HCT116 (cell line): ENCODE results near the gene MUTYH. TPM values are rescaled to one million over a fixed set of nuclear protein-coding genes. Genes with fewer than 3 reads are reported as not detected.

Experiments
- ATAC-seq: fragments of 200-7000 bp; cut with Tn5 transposase; 2 replicates; pipeline ENCODE4 v1.9.1; 2020; ENCODE audit warnings: mild to moderate bottlenecking, moderate library complexity
- BruUV-seq: library from RNA; stranded (reverse); fragments of 400-500 nt; replicated peaks from 2 replicates; lab custom pipeline; 2021; lab: Mats Ljungman, UMichigan
- CTCF ChIA-PET: fragments of 300-600 bp; sonication (Branson Sonifier 250); formaldehyde crosslinking; loops from one replicate; lab custom pipeline; 2021; ENCODE audit warnings: antibody characterized with exemption; lab: Charles Lee
- POLR2A ChIA-PET: fragments of 300-600, 350-600 bp; sonication (Branson Sonifier 250); formaldehyde crosslinking; loops from one replicate; lab custom pipeline; 2021; ENCODE audit warnings: antibody characterized with exemption; lab: Charles Lee
- RAD21 ChIA-PET, 2 experiments: fragments of 300-600 bp; sonication (Branson Sonifier 250); formaldehyde crosslinking; loops; one replicate each; lab custom pipeline; 2023; ENCODE audit warnings: low total read pairs in 2 of 2; ENCODE audit not compliant: uncharacterized antibody in 2 of 2, unreplicated experiment in 2 of 2, low non-redundant PET in 1 of 2; lab: Charles Lee
- DNase-seq: peaks from one replicate; pipeline ENCODE4 v3.0.0-alpha.2; 2010; ENCODE audit warnings: low read depth, low spot score
- H2AFZ ChIP-seq: fragments of 200-600 bp; shearing (Covaris generic), sonication (generic); 2 replicates; pipeline ENCODE4 v1.6.1; 2017; ENCODE audit warnings: low read depth, mixed run types, mixed read lengths, antibody characterized with exemption, low read length; ENCODE audit not compliant: poor library complexity, severe bottlenecking
- H3K27ac ChIP-seq: 2 replicates; pipeline ENCODE4 v1.5.1; 2012; ENCODE audit warnings: low read depth, low read length
- H3K27me3 ChIP-seq: fragments of 200-600 bp; sonication (generic); 2 replicates; pipeline ENCODE4 v1.6.1; 2016; ENCODE audit warnings: mixed run types, low read length, mixed read lengths; ENCODE audit not compliant: insufficient read depth
- H3K36me3 ChIP-seq, 2 experiments: fragments of 200-500 bp in 1 of 2; fragments of 200-600 bp in 1 of 2; sonication (Bioruptor generic) in 1 of 2; sonication (generic) in 1 of 2; 2 replicates each; pipeline versions ENCODE4 v1.5.1 to v1.6.1; 2014 to 2016; ENCODE audit warnings: low read length in 2 of 2, inconsistent platforms in 1 of 2, mixed read lengths in 1 of 2, mixed run types in 1 of 2; ENCODE audit not compliant: insufficient read depth in 2 of 2, control insufficient read depth in 1 of 2
- H3K4me1 ChIP-seq, 2 experiments: fragments of 200-600 bp in 1 of 2; sonication (generic) in 1 of 2; 2 replicates each; pipeline versions ENCODE4 v1.5.1 to v1.6.1; 2012 to 2017; ENCODE audit warnings: low read length in 2 of 2, inconsistent platforms in 1 of 2, mild to moderate bottlenecking in 1 of 2, mixed read lengths in 1 of 2, mixed run types in 1 of 2, moderate library complexity in 1 of 2; ENCODE audit not compliant: insufficient read depth in 2 of 2, control insufficient read depth in 1 of 2
- H3K4me2 ChIP-seq: fragments of 200-600 bp; sonication (generic); 2 replicates; pipeline ENCODE4 v1.6.1; 2017; ENCODE audit warnings: mixed run types, low read length, mixed read lengths
- H3K4me3 ChIP-seq, 2 experiments: fragments of 200-600 bp in 1 of 2; sonication (generic) in 1 of 2; replicated peaks in 1 of 2; 2 replicates each; pipeline ENCODE4 v1.5.1; 2011 to 2016; ENCODE audit warnings: low read length in 2 of 2, control low read depth in 1 of 2, low read depth in 1 of 2, mild to moderate bottlenecking in 1 of 2, mixed read lengths in 1 of 2, mixed run types in 1 of 2
- H3K79me2 ChIP-seq: fragments of 200-600 bp; sonication (generic); 2 replicates; pipeline ENCODE4 v1.6.1; 2017; ENCODE audit warnings: mild to moderate bottlenecking, mixed run types, low read length, moderate library complexity, mixed read lengths; ENCODE audit not compliant: insufficient read depth
- H3K9ac ChIP-seq: fragments of 200-600 bp; sonication (generic); 2 replicates; pipeline ENCODE4 v1.6.1; 2016; ENCODE audit warnings: low read length, mixed read lengths
- H3K9me2 ChIP-seq: fragments of 200-600 bp; sonication (generic), shearing (Covaris generic); 2 replicates; pipeline ENCODE4 v1.6.1; 2017; ENCODE audit warnings: mixed run types, mild to moderate bottlenecking, moderate library complexity; ENCODE audit not compliant: insufficient read depth
- H3K9me3 ChIP-seq, 2 experiments: fragments of 200-500 bp in 1 of 2; fragments of 200-600 bp in 1 of 2; sonication (Bioruptor generic) in 1 of 2; sonication (generic) in 1 of 2; 2 replicates each; pipeline ENCODE4 v1.6.1; 2014 to 2017; ENCODE audit warnings: low read length in 2 of 2, mixed read lengths in 2 of 2, inconsistent platforms in 1 of 2, low read depth in 1 of 2, mild to moderate bottlenecking in 1 of 2, mixed run types in 1 of 2, moderate library complexity in 1 of 2; ENCODE audit not compliant: control insufficient read depth in 1 of 2, insufficient read depth in 1 of 2
- H4K20me1 ChIP-seq: fragments of 200-600 bp; sonication (generic), shearing (Covaris generic); 2 replicates; pipeline ENCODE4 v1.6.1; 2017; ENCODE audit warnings: mixed run types, mild to moderate bottlenecking, moderate library complexity; ENCODE audit not compliant: insufficient read depth
- CTCF ChIP-seq, 3 experiments: fragments of 200-600 bp in 1 of 3; sonication (generic) in 1 of 3; IDR thresholded peaks in 2 of 3; conservative IDR thresholded peaks in 1 of 3; 2 replicates each; pipeline ENCODE4 v1.5.1; 2012 to 2017; ENCODE audit warnings: low read depth in 2 of 3, low read length in 2 of 3, antibody characterized with exemption in 1 of 3, borderline replicate concordance in 1 of 3, control low read depth in 1 of 3, mild to moderate bottlenecking in 1 of 3, mixed read lengths in 1 of 3, mixed run types in 1 of 3, moderate library complexity in 1 of 3; ENCODE audit not compliant: insufficient read depth in 1 of 3
- EGR1 ChIP-seq: IDR thresholded peaks from 2 replicates; pipeline ENCODE4 v1.6.1; 2012; ENCODE audit warnings: low read depth
- ELF1 ChIP-seq: IDR thresholded peaks from 2 replicates; pipeline ENCODE4 v1.6.1; 2012; ENCODE audit warnings: low read depth, borderline replicate concordance
- FOSL1 ChIP-seq: IDR thresholded peaks from 2 replicates; pipeline ENCODE4 v1.6.1; 2012; ENCODE audit warnings: low read depth
- JUND ChIP-seq: IDR thresholded peaks from 2 replicates; pipeline ENCODE4 v1.6.1; 2012
- MAX ChIP-seq: IDR thresholded peaks from 2 replicates; pipeline ENCODE4 v1.6.1; 2012
- POLR2A ChIP-seq: IDR thresholded peaks from 2 replicates; pipeline ENCODE4 v1.7.0; 2011; ENCODE audit warnings: borderline replicate concordance; ENCODE audit not compliant: insufficient read depth, insufficient read length; ENCODE audit errors: extremely low read depth
- RAD21 ChIP-seq: IDR thresholded peaks from 2 replicates; pipeline ENCODE4 v1.6.1; 2012; ENCODE audit warnings: low read depth, mild to moderate bottlenecking
- SIN3A ChIP-seq: IDR thresholded peaks from 2 replicates; pipeline ENCODE4 v1.6.1; 2012; ENCODE audit warnings: low read depth
- SP1 ChIP-seq: IDR thresholded peaks from 2 replicates; pipeline ENCODE4 v1.6.1; 2012; ENCODE audit warnings: low read depth
- TCF7L2 ChIP-seq: IDR thresholded peaks from 2 replicates; pipeline ENCODE4 v1.7.0; 2011; ENCODE audit warnings: borderline replicate concordance, inconsistent platforms; ENCODE audit not compliant: insufficient read depth, insufficient read length; ENCODE audit errors: extremely low read depth
- intact Hi-C: fragments of 100-400 bp; cut with micrococcal nuclease; formaldehyde crosslinking; loops from 2 replicates; pipeline ENCODE4 v1.10.0; 2022
- total RNA-seq: library from RNA; stranded (reverse); gene quantifications from one replicate; pipeline ENCODE4 v1.2.1, GENCODE V29; 2021; ENCODE audit not compliant: unreplicated experiment

Gene MUTYH
- total RNA-seq, 1 experiment from 2014 or later = 44.8 TPM

- H3K9me2 ChIP-seq = no peaks in the 10 kb centered on the region
- no peak for ATAC-seq
- no peaks in the 10 kb centered on the region for H3K79me2 ChIP-seq
- intact Hi-C loops = no loop called here
- no peak for TF ChIP-seq MAX
- TF ChIP-seq TCF7L2 = no peak
- no peak for TF ChIP-seq RAD21
- TF ChIP-seq SP1 = no peak
- no peak for TF ChIP-seq FOSL1
- TF ChIP-seq JUND = no peak
- no peak for TF ChIP-seq POLR2A
- no peak for TF ChIP-seq EGR1
- no peak for TF ChIP-seq CTCF (IDR thresholded peaks at IDR 0.05 in 2 of 3, conservative IDR thresholded peaks at IDR 0.05 in 1 of 3; ENCODE audit: borderline replicate concordance in 1 of 3, insufficient read depth in 1 of 3, low read depth in 2 of 3, low read length in 2 of 3)
- TF ChIP-seq ELF1 = no peak
- TF ChIP-seq SIN3A = no peak
- TF ChIP-seq, all 23 proteins: peak for 0
- Histone ChIP-seq H3K4me1 (peaks cover 10 to 34% of the 10 kb centered on the region in 2 experiments), H4K20me1 (no peaks in the 10 kb centered on the region), H3K9me3 (no peaks in the 10 kb centered on the region), H3K4me3 (no peak overlapping the region), H3K9ac (no peak overlapping the region), H3K36me3 (peaks cover 0 to 5% of the 10 kb centered on the region in 2 experiments; a peak in 1 of 4 replicates), H3K27me3 (no peaks in the 10 kb centered on the region), H3K4me2 (no peak overlapping the region), H3K27ac (no peak overlapping the region), H2AFZ (no peak overlapping the region)
- POLR2A ChIA-PET = interaction anchor here (0.6 kb wide), 1 partner anchor 29 kb away, joined by 3 read pairs; no protein-coding TSS in a partner anchor
- BruUV-seq = no TSS peak
- DNase-seq = no peak
- CTCF ChIA-PET = no interaction called here
- RAD21 ChIA-PET = no interaction called here
These were observed 7.9 kb downstream of the MUTYH start for GRCh38 chr1:45332346-45332720.
